ENCODE results near the gene TANGO6. TPM values are rescaled to one million over a fixed set of nuclear protein-coding genes. Genes with fewer than 3 reads are reported as not detected.

TANGO6 gene
- total RNA-seq, 1 experiment from 2014 or later = 18.0 TPM

- intact Hi-C loops (cut with micrococcal nuclease; ENCODE audit: unreplicated experiment) = no loop called here
- ChIA-PET POLR2A (ENCODE audit: low non-redundant PET) (no interaction called here), CTCF (no interaction called here)
- no TSS peak for BruUV-seq (replicated peaks)
- Histone ChIP-seq H3K27ac (ENCODE audit: low read depth, low read length, poor library complexity, severe bottlenecking) (no peak overlapping the region), H3K4me3 (ENCODE audit: low read depth, low read length, poor library complexity, severe bottlenecking) (no peak overlapping the region), H3K9me3 (ENCODE audit: low read depth, low read length, poor library complexity, severe bottlenecking) (no peaks in the 10 kb centered on the region), H3K27me3 (replicated peaks; ENCODE audit: insufficient read depth, low read depth, low read length, poor library complexity) (no peaks in the 10 kb centered on the region), H3K4me1 (ENCODE audit: insufficient read depth, low read length, poor library complexity, severe bottlenecking) (no peaks in the 10 kb centered on the region), H3K36me3 (ENCODE audit: insufficient read depth, low read length, poor library complexity, severe bottlenecking) (no peaks in the 10 kb centered on the region)
- no peak for DNase-seq (ENCODE audit: low spot score)
- no peak for TF ChIP-seq EZH2 (IDR thresholded peaks at IDR 0.05; ENCODE audit: borderline replicate concordance, low read depth, low read length, poor library complexity, severe bottlenecking)
- TF ChIP-seq, protein P1, sequence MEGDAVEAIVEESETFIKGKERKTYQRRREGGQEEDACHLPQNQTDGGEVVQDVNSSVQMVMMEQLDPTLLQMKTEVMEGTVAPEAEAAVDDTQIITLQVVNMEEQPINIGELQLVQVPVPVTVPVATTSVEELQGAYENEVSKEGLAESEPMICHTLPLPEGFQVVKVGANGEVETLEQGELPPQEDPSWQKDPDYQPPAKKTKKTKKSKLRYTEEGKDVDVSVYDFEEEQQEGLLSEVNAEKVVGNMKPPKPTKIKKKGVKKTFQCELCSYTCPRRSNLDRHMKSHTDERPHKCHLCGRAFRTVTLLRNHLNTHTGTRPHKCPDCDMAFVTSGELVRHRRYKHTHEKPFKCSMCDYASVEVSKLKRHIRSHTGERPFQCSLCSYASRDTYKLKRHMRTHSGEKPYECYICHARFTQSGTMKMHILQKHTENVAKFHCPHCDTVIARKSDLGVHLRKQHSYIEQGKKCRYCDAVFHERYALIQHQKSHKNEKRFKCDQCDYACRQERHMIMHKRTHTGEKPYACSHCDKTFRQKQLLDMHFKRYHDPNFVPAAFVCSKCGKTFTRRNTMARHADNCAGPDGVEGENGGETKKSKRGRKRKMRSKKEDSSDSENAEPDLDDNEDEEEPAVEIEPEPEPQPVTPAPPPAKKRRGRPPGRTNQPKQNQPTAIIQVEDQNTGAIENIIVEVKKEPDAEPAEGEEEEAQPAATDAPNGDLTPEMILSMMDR (conservative IDR thresholded peaks at IDR 0.05; ENCODE audit: low read depth, low read length) = no peak
These were observed 185.8 kb downstream of the TANGO6 start for GRCh38 chr16:69029121-69029520.

GRCh38 chr16:69031877-69032301, 188.6 kb downstream of the TANGO6 start:
- intact Hi-C loops (cut with micrococcal nuclease; ENCODE audit: unreplicated experiment) = no loop called here
- no peak overlapping the region for H3K27ac ChIP-seq (ENCODE audit: low read depth, low read length, poor library complexity, severe bottlenecking)
- BruUV-seq (replicated peaks) = no TSS peak
- no peaks in the 10 kb centered on the region for H3K4me1 ChIP-seq (ENCODE audit: insufficient read depth, low read length, poor library complexity, severe bottlenecking)
- no peaks in the 10 kb centered on the region for H3K27me3 ChIP-seq (replicated peaks; ENCODE audit: insufficient read depth, low read depth, low read length, poor library complexity)
- TF ChIP-seq EZH2 (IDR thresholded peaks at IDR 0.05; ENCODE audit: borderline replicate concordance, low read depth, low read length, poor library complexity, severe bottlenecking) = no peak
- TF ChIP-seq, protein P1 (conservative IDR thresholded peaks at IDR 0.05; ENCODE audit: low read depth, low read length) = no peak
- no peaks in the 10 kb centered on the region for H3K36me3 ChIP-seq (ENCODE audit: insufficient read depth, low read length, poor library complexity, severe bottlenecking)
- no peaks in the 10 kb centered on the region for H3K9me3 ChIP-seq (ENCODE audit: low read depth, low read length, poor library complexity, severe bottlenecking)
- ChIA-PET CTCF (no interaction called here), POLR2A (ENCODE audit: low non-redundant PET) (no interaction called here)
- no peak overlapping the region for H3K4me3 ChIP-seq (ENCODE audit: low read depth, low read length, poor library complexity, severe bottlenecking)
- DNase-seq (ENCODE audit: low spot score) = no peak

DNA sequence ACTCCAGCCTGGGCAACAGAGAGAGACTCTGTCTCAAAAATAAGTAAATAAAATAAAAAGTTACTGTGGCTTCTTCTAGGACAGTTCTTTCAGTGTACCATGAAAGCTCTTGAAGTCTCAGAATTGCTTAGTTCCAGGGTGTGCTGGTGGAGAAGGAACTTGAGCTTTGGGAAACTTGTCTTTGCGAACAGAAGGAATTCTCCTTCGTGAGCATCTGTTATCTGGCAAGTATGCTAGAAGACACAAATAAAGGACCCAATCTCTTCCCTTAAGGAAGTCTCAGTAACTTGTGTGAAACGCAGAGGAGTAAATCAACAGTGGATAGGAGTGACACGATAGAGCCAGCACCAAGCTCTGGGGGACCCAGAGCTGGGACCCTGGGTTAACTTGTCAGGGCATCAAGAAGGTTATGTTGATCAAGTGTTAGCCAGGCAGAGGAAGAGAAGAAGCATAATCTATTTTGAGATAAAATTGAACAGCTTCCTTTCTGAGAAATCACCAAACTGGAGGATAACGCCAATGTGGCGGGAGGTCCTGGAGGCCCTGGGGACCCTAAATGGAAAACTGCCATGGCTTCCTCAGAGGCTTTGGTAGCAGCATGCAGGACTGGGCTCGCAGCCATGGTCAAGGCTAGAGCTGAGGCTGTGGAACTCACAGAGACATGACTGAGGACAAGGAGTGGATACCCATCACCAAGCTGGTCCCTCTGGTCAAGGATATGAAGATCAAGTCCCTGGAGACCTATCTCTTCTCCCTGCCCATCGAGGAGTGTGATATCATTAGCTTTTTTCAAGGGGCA, 190.0 kb downstream of the TANGO6 start:
- no peak for DNase-seq (ENCODE audit: low spot score)
- Histone ChIP-seq H3K4me1 (ENCODE audit: insufficient read depth, low read length, poor library complexity, severe bottlenecking) (no peaks in the 10 kb centered on the region), H3K36me3 (ENCODE audit: insufficient read depth, low read length, poor library complexity, severe bottlenecking) (no peaks in the 10 kb centered on the region), H3K4me3 (ENCODE audit: low read depth, low read length, poor library complexity, severe bottlenecking) (no peak overlapping the region), H3K27me3 (replicated peaks; ENCODE audit: insufficient read depth, low read depth, low read length, poor library complexity) (no peaks in the 10 kb centered on the region), H3K9me3 (ENCODE audit: low read depth, low read length, poor library complexity, severe bottlenecking) (no peaks in the 10 kb centered on the region), H3K27ac (ENCODE audit: low read depth, low read length, poor library complexity, severe bottlenecking) (no peak overlapping the region)
- TF ChIP-seq, protein P1 (conservative IDR thresholded peaks at IDR 0.05; ENCODE audit: low read depth, low read length) = no peak
- no peak for TF ChIP-seq EZH2 (IDR thresholded peaks at IDR 0.05; ENCODE audit: borderline replicate concordance, low read depth, low read length, poor library complexity, severe bottlenecking)
- BruUV-seq (replicated peaks) = no TSS peak
- intact Hi-C loops (cut with micrococcal nuclease; ENCODE audit: unreplicated experiment) = no loop called here
- POLR2A ChIA-PET (ENCODE audit: low non-redundant PET) = no interaction called here
- CTCF ChIA-PET = no interaction called here
